Spleen (tissue), 11 donors: ENCODE measurements around the gene NUAK1. TPM values are rescaled to one million over a fixed set of nuclear protein-coding genes. Genes with fewer than 3 reads are reported as not detected.

Experiments used
- DNase-seq: peaks from one replicate; pipeline ENCODE4 v3.0.0-alpha.2; 2020
- H3K27ac ChIP-seq, 8 donors: fragments of 200-600 bp; sonication (generic) in 7 of 8; 1 replicate in 4 of 8; 2 replicates in 4 of 8; pipeline versions ENCODE4 v1.5.0 to v1.8.0; 2016 to 2021; ENCODE audit warnings: inconsistent platforms in 4 of 8, mild to moderate bottlenecking in 4 of 8, moderate library complexity in 1 of 8
- H3K27me3 ChIP-seq, 7 donors: fragments of 200-600 bp; sonication (generic) in 6 of 7; replicated peaks in 1 of 7; 1 replicate in 4 of 7; 2 replicates in 3 of 7; pipeline versions ENCODE4 v1.5.0 to v1.8.0; 2016 to 2021; ENCODE audit warnings: inconsistent platforms in 3 of 7, mild to moderate bottlenecking in 1 of 7
- H3K36me3 ChIP-seq, 6 donors: fragments of 200-600 bp; sonication (generic) in 5 of 6; 1 replicate in 4 of 6; 2 replicates in 2 of 6; pipeline versions ENCODE4 v1.5.0 to v1.8.0; 2016 to 2021; ENCODE audit warnings: inconsistent platforms in 2 of 6
- H3K4me1 ChIP-seq, 6 donors: fragments of 200-600 bp; sonication (generic) in 5 of 6; 1 replicate in 3 of 6; 2 replicates in 3 of 6; pipeline versions ENCODE4 v1.5.0 to v1.8.0; 2016 to 2021; ENCODE audit warnings: inconsistent platforms in 3 of 6
- H3K4me3 ChIP-seq, 8 donors: fragments of 200-600 bp; sonication (generic) in 7 of 8; 1 replicate in 4 of 8; 2 replicates in 4 of 8; pipeline versions ENCODE4 v1.5.0 to v1.8.0; 2016 to 2021; ENCODE audit warnings: inconsistent platforms in 4 of 8, mild to moderate bottlenecking in 4 of 8, moderate library complexity in 2 of 8
- H3K9me3 ChIP-seq, 8 donors: fragments of 200-600 bp; sonication (generic) in 7 of 8; 1 replicate in 4 of 8; 2 replicates in 4 of 8; pipeline versions ENCODE4 v1.5.0 to v1.8.0; 2016 to 2021; ENCODE audit warnings: inconsistent platforms in 4 of 8
- POLR2A ChIP-seq, 3 donors: fragments of 450-650 bp; IDR thresholded peaks; one replicate each; pipeline ENCODE4 v1.5.1; 2017; ENCODE audit warnings: antibody characterized with exemption in 3 of 3, mild to moderate bottlenecking in 1 of 3
- POLR2AphosphoS5 ChIP-seq, 3 donors: sonication (generic); formaldehyde crosslinking; IDR thresholded peaks; one replicate each; pipeline ENCODE4 v1.5.1; 2017; ENCODE audit warnings: antibody characterized with exemption in 3 of 3
- WGBS, 5 donors: extraction: QIAGEN DNeasy Blood & Tissue Kit in 3 of 5; methylation state at CpG; one replicate each; pipeline versions ENCODE4 v1.1.5 to v1.1.7; 2013 to 2018; 5-methylcytosine and 5-hydroxymethylcytosine counted together
- intact Hi-C: fragments of 100-400 bp; cut with DNase I; formaldehyde crosslinking; loops from one replicate; pipeline ENCODE4 v1.15.0; 2023; ENCODE audit warnings: low total_unique reads
- polyA plus RNA-seq, 3 donors: library from polyadenylated mRNA; stranded (reverse); fragments of 200-250 nt; gene quantifications; one replicate each; pipeline ENCODE4 v1.2.1, GENCODE V29; 2013
- total RNA-seq, 7 donors: library from RNA; depleted of rRNA in 3 of 7; stranded (reverse); fragments of >200 nt in 3 of 7; fragmentation: NEBNext Ultra II Directional in 4 of 7; extraction: Animal tissue kit (Norgen Biotek cat#: 25700) in 4 of 7; gene quantifications; one replicate each; pipeline versions ENCODE4 v1.1.0 to v1.2.1, GENCODE V29; 2016 to 2021
- TF ChIP-seq, protein P1 (sequence below), 11 experiments: fragments of 200-600 bp in 7 of 11; fragments of 450-650 bp in 4 of 11; sonication (generic) in 4 of 11; IDR thresholded peaks in 8 of 11; conservative IDR thresholded peaks in 3 of 11; 1 replicate in 7 of 11; 2 replicates in 4 of 11; pipeline versions ENCODE4 v1.4.0 to v1.8.0; 2016 to 2021; ENCODE audit warnings: antibody characterized with exemption in 11 of 11, inconsistent platforms in 4 of 11, mild to moderate bottlenecking in 1 of 11
- donor health status: healthy with polysubstance abuse.
- donor health status: DM: no; HTN: no; CAD: no; lungs with moderate emphysema.
- donor health status: DM: no; HTN: no; CAD: no.
- donor health status: Bipolar disorder and iron deficiency.
- donor health status: healthy.
- donor health status: DM: no; HTN: no; CAD: no.
- donor health status: DM: yes; HTN: yes; CAD: no.

The NUAK1 gene
- total and polyA plus RNA-seq, 10 donors, result 0.20 to 3.3 (median 1.2) TPM

GRCh38 chr12:106046301-106046846 is 92.4 kb downstream of the NUAK1 start:
- no peak for TF ChIP-seq POLR2A (IDR thresholded peaks at IDR 0.05)
- no peak for TF ChIP-seq POLR2AphosphoS5 (IDR thresholded peaks at IDR 0.05)
- TF ChIP-seq, protein P1, sequence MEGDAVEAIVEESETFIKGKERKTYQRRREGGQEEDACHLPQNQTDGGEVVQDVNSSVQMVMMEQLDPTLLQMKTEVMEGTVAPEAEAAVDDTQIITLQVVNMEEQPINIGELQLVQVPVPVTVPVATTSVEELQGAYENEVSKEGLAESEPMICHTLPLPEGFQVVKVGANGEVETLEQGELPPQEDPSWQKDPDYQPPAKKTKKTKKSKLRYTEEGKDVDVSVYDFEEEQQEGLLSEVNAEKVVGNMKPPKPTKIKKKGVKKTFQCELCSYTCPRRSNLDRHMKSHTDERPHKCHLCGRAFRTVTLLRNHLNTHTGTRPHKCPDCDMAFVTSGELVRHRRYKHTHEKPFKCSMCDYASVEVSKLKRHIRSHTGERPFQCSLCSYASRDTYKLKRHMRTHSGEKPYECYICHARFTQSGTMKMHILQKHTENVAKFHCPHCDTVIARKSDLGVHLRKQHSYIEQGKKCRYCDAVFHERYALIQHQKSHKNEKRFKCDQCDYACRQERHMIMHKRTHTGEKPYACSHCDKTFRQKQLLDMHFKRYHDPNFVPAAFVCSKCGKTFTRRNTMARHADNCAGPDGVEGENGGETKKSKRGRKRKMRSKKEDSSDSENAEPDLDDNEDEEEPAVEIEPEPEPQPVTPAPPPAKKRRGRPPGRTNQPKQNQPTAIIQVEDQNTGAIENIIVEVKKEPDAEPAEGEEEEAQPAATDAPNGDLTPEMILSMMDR (IDR thresholded peaks at IDR 0.05 in 8 of 11, conservative IDR thresholded peaks at IDR 0.05 in 3 of 11), result no peak
- Histone ChIP-seq H3K27me3 (peaks cover 0 to 15% (median 0%) of the 10 kb centered on the region in 7 donors), H3K4me3 (no peak overlapping the region), H3K27ac (no peak overlapping the region), H3K9me3 (no peaks in the 10 kb centered on the region), H3K4me1 (no peaks in the 10 kb centered on the region), H3K36me3 (no peaks in the 10 kb centered on the region)
- DNase-seq, result no peak
- intact Hi-C loops, result no loop called here
- 67 to 85% (median 77%) methylated on average over 4 of the region's 4 CpGs for WGBS, 5 donors

DNA sequence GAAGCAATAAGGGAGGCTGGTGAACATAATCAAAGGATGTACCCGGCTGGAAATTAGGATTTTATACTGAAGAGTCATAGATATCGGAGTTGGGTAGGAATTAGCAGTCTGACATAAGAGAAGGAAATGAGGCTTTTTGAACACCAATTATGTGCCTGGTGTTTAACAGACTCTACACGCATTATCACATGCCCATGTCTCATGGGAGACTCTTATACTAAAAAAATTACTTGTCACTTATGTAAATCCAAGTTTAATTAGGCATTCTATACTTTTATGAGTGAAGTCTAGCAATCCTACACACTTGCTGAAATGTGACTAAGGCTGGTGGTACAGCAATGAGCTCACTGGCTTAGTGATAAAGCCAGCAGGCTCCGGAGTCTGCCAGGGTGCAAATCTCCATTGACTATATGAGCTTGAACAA is 93.5 kb downstream of the NUAK1 start:
- no peak overlapping the region for H3K4me3 ChIP-seq
- TF ChIP-seq POLR2AphosphoS5 (IDR thresholded peaks at IDR 0.05), result no peak
- TF ChIP-seq, protein P1 (IDR thresholded peaks at IDR 0.05 in 8 of 11, conservative IDR thresholded peaks at IDR 0.05 in 3 of 11), result no peak
- WGBS, 5 donors, result 87 to 93% (median 91%) methylated on average over 4 of the region's 4 CpGs
- H3K27ac ChIP-seq, result no peak overlapping the region
- no peaks in the 10 kb centered on the region for H3K4me1 ChIP-seq
- H3K9me3 ChIP-seq, result no peaks in the 10 kb centered on the region
- DNase-seq, result no peak
- H3K36me3 ChIP-seq, result no peaks in the 10 kb centered on the region
- H3K27me3 ChIP-seq, result peaks cover 0 to 19% (median 0%) of the 10 kb centered on the region in 7 donors
- intact Hi-C loops, result no loop called here

DNA sequence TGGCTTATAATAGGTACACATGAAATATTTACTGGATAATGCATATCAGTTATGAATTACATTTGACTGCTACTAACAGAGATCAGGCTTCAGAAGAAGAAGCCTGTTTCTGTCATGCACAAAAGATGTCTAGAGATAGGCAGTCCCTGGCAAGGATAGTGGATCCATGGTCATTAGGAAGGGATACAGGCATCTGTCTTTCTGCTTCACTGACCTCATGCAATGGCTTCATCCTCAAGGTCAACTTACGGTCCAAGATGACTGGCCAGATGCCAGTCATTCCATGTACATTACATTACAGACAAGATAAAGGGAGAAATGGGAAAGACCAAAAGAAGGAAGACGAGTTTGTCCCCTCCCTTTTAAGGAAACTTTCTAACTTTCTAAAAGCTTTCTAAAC is 94.0 kb downstream of the NUAK1 start:
- peaks cover 0 to 18% (median 0%) of the 10 kb centered on the region in 7 donors for H3K27me3 ChIP-seq
- WGBS, 5 donors, result 67 to 72% (median 71%) methylated on average over 2 of the region's 2 CpGs
- intact Hi-C loops, result no loop called here
- H3K36me3 ChIP-seq, result no peaks in the 10 kb centered on the region
- TF ChIP-seq POLR2A (IDR thresholded peaks at IDR 0.05) (no peak), POLR2AphosphoS5 (IDR thresholded peaks at IDR 0.05) (no peak)
- TF ChIP-seq, protein P1 (IDR thresholded peaks at IDR 0.05 in 8 of 11, conservative IDR thresholded peaks at IDR 0.05 in 3 of 11), result no peak
- no peak overlapping the region for H3K27ac ChIP-seq
- DNase-seq, result no peak
- no peaks in the 10 kb centered on the region for H3K9me3 ChIP-seq
- no peaks in the 10 kb centered on the region for H3K4me1 ChIP-seq
- H3K4me3 ChIP-seq, result no peak overlapping the region

DNA sequence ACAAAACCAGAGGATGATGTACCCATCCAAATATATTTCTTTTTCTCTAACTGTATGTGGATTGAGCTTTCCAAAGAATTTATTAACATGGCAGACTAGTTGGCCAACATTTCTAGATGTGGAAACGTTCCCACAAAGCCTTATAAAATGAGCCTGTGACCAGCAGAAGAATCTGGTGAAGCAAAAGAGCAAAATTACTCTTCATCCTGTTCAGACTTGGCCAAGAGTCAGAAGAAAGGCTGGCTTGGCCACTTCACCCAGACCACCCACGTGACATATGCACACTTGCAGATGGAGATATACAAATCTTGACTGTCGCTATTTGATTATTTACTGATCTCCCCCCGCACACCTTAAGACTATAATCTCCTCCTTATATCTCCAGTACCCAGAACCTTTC is 96.7 kb downstream of the NUAK1 start:
- Histone ChIP-seq H3K27ac (no peak overlapping the region), H3K27me3 (peaks cover 0 to 28% (median 0%) of the 10 kb centered on the region in 7 donors), H3K9me3 (no peaks in the 10 kb centered on the region), H3K4me3 (no peak overlapping the region), H3K36me3 (no peaks in the 10 kb centered on the region), H3K4me1 (no peaks in the 10 kb centered on the region)
- no peak for TF ChIP-seq POLR2A (IDR thresholded peaks at IDR 0.05)
- TF ChIP-seq, protein P1 (IDR thresholded peaks at IDR 0.05 in 8 of 11, conservative IDR thresholded peaks at IDR 0.05 in 3 of 11), result no peak
- 80 to 91% (median 80%) methylated on average over 4 of the region's 4 CpGs for WGBS, 5 donors
- intact Hi-C loops, result no loop called here
- no peak for DNase-seq
